ENCODE data around the gene PXK. TPM values are rescaled to one million over a fixed set of nuclear protein-coding genes. Genes with fewer than 3 reads are reported as not detected.
A peak's percentile ranks its signal among the peaks of the same experiment; 100 is the strongest.
"Not testable (repeated sequence)": the region's sequence is repeated elsewhere in the genome, so short reads cannot be mapped to it uniquely, and the experiment has no call there.

The PXK gene
- 5.4 and 6.1 TPM in 2 replicates for total RNA-seq
- long read RNA-seq, partial matches to known transcripts, result 6 of 14 reads
- long read RNA-seq, other reads (novel, unspliced or antisense), result 4 of 14 reads

DNA sequence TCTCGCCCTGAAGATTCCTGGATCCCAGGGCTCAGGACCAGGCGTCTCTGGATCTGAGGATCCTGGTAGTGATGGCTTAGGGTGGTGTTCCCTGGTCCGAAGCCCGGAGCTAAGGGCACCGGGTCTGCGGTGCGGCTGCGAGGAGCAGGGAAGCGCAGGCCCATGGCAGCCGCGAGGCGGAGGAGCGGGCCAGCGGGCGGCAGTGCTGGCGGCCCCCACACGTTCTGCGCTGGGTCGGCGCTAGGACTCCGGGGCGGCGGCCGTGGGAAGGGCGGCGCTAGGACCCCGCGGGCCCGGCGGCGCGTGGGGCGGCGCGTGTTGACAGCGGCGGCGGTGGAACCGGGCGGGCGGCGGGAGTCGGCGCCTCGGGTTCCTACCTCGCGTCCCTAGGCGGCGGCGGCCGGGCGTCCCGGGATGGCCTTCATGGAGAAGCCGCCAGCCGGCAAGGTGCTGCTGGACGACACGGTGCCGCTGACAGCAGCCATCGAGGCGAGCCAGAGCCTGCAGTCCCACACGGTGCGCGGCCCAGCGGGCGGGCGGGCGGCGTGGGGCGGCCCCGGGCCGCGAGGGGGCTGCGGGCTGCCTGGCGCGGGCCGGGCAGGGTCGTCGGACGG, at the start of gene PXK:
Gene PXK (plus strand): TSS at position 318 of the 614 bp plus-strand sequence. CDS start 97 bp downstream, at position 415.
- Mint-ChIP-seq H3K4me1 (peaks cover 23% of the 10 kb centered on the region), H3K27ac (ENCODE audit: unreplicated experiment) (no peak within 1 kb of the TSS), H3K9me3 (no peaks in the 10 kb centered on the region), H3K4me3 (peak within 1 kb of the TSS; percentile 92), H3K27me3 (ENCODE audit: low read depth) (peaks cover 61% of the 10 kb centered on the region), H3K36me3 (ENCODE audit: low read depth) (no peaks in the 10 kb centered on the region)
- peak; percentile 58 for DNase-seq (ENCODE audit: low read depth, low spot score)
- TF ChIP-seq, protein P1, sequence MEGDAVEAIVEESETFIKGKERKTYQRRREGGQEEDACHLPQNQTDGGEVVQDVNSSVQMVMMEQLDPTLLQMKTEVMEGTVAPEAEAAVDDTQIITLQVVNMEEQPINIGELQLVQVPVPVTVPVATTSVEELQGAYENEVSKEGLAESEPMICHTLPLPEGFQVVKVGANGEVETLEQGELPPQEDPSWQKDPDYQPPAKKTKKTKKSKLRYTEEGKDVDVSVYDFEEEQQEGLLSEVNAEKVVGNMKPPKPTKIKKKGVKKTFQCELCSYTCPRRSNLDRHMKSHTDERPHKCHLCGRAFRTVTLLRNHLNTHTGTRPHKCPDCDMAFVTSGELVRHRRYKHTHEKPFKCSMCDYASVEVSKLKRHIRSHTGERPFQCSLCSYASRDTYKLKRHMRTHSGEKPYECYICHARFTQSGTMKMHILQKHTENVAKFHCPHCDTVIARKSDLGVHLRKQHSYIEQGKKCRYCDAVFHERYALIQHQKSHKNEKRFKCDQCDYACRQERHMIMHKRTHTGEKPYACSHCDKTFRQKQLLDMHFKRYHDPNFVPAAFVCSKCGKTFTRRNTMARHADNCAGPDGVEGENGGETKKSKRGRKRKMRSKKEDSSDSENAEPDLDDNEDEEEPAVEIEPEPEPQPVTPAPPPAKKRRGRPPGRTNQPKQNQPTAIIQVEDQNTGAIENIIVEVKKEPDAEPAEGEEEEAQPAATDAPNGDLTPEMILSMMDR (conservative IDR thresholded peaks at IDR 0.05), result no peak

DNA sequence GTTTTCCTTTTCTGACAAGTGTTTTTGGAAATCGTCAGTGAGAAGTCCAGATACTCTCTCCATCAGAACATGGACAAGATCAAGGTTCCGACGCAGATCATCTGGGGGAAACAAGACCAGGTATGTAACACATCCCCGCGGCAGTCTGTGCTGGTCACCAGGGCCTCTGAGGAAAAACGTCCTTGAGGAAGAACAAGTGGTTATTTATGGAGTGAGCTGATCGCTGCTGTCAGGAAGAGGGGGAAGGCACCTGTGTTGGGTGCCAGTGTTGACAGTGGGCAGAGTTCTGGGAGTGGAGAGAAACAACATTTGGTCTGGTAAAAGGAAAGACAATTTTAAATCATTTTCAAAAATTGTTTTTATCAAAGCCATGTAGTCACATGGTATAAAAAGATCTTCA, 47.4 kb upstream of the PXK start:
- no peaks in the 10 kb centered on the region for H3K27me3 Mint-ChIP-seq (ENCODE audit: low read depth)
- no peak for DNase-seq (ENCODE audit: low read depth, low spot score)
- H3K27ac Mint-ChIP-seq (ENCODE audit: unreplicated experiment), result no peak overlapping the region
- no peaks in the 10 kb centered on the region for H3K4me1 Mint-ChIP-seq
- H3K4me3 Mint-ChIP-seq, result no peak overlapping the region
- peaks cover 4% of the 10 kb centered on the region for H3K9me3 Mint-ChIP-seq
- TF ChIP-seq, protein P1 (conservative IDR thresholded peaks at IDR 0.05), result no peak
- H3K36me3 Mint-ChIP-seq (ENCODE audit: low read depth), result peaks cover 14% of the 10 kb centered on the region

DNA sequence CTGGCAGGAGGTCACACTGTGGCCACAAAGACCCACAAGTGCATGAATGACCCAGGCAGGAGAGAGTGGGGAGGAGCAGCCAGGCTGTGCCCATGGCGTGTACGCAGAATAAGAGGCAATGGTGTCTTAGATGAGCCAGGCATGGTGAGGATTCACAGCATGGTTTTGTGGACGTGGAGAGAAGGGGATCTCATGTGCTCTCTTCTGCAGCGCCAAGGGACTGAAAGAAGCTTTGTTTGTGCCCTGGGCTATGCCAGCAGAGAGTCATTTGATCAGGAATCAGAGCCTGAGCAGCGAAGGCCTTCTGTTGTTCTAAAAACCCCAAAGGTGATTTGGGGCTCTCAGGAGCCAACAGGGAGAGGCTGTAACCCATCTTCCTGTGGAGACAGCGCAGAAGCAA, 45.3 kb upstream of the PXK start:
- H3K27ac Mint-ChIP-seq (ENCODE audit: unreplicated experiment), result no peak overlapping the region
- TF ChIP-seq, protein P1 (conservative IDR thresholded peaks at IDR 0.05), result no peak
- H3K36me3 Mint-ChIP-seq (ENCODE audit: low read depth), result peaks cover 17% of the 10 kb centered on the region
- H3K4me3 Mint-ChIP-seq, result no peak overlapping the region
- no peaks in the 10 kb centered on the region for H3K4me1 Mint-ChIP-seq
- H3K27me3 Mint-ChIP-seq (ENCODE audit: low read depth), result no peaks in the 10 kb centered on the region
- DNase-seq (ENCODE audit: low read depth, low spot score), result no peak
- peaks cover 4% of the 10 kb centered on the region for H3K9me3 Mint-ChIP-seq

DNA sequence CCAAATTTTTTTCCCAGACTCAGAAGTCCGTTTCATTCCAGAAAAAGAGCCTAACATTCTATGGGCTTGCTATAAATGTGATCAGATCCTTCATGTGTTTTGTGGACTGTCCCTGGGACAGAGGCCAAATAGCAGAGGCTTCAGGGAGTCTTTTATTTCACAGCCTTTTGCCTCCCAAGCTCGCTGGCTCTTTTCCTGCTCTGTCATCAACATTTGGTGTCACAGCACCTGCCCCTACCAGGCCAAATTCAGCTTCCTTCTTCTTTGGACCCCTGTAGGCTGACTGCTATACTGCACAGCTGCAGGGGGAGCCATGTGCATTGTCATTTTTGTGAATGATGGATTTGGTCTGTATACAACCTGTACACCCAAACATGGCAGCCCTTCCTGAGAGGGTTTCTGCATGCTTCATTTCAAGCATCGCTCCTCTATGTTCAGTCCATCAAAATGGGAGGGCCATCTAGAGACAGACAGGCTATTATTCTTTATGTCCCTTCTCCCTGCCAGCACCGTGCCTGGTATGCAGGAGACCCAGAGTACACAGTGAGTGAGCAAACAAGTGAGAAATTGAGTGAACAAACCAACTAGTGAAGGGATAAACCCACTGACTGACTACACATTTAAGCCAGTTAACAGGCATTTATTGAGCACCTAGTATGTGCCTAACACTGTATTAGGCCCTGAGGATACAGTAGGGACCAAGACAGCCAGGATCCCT, 44.5 kb upstream of the PXK start:
- H3K36me3 Mint-ChIP-seq (ENCODE audit: low read depth), result peaks cover 17% of the 10 kb centered on the region
- no peaks in the 10 kb centered on the region for H3K27me3 Mint-ChIP-seq (ENCODE audit: low read depth)
- no peak overlapping the region for H3K4me3 Mint-ChIP-seq
- TF ChIP-seq, protein P1 (conservative IDR thresholded peaks at IDR 0.05), result peak; percentile 13
- peaks cover 4% of the 10 kb centered on the region for H3K9me3 Mint-ChIP-seq
- DNase-seq (ENCODE audit: low read depth, low spot score), result no peak
- no peaks in the 10 kb centered on the region for H3K4me1 Mint-ChIP-seq
- H3K27ac Mint-ChIP-seq (ENCODE audit: unreplicated experiment), result no peak overlapping the region

DNA sequence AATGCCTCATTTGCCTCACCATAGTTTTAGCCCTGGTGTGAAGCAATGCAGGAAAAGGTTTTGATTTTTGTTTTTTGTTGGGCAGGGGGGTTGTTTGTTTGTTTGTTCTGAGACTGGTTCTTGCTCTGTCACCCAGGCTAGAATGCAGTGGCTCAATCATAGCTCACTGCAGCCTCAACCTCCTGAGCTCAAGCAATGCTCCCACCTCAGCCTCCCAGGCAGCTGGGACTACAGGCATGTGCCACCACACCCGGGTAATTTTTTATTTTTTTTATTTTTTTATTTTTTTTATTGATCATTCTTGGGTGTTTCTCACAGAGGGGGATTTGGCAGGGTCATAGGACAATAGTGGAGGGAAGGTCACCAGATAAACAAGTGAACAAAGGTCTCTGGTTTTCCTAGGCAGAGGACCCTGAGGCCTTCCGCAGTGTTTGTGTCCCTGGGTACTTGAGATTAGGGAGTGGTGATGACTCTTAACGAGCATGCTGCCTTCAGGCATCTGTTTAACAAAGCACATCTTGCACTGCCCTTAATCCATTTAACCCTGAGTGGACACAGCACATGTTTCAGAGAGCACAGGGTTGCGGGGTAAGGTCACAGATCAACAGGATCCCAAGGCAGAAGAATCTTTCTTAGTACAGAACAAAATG, 43.6 kb upstream of the PXK start:
- H3K27me3 Mint-ChIP-seq (ENCODE audit: low read depth); H3K4me1 Mint-ChIP-seq; H3K27ac Mint-ChIP-seq (ENCODE audit: unreplicated experiment); DNase-seq (ENCODE audit: low read depth, low spot score); H3K9me3 Mint-ChIP-seq; H3K4me3 Mint-ChIP-seq: not testable (repeated sequence)
- peaks cover 17% of the 10 kb centered on the region for H3K36me3 Mint-ChIP-seq (ENCODE audit: low read depth)

DNA sequence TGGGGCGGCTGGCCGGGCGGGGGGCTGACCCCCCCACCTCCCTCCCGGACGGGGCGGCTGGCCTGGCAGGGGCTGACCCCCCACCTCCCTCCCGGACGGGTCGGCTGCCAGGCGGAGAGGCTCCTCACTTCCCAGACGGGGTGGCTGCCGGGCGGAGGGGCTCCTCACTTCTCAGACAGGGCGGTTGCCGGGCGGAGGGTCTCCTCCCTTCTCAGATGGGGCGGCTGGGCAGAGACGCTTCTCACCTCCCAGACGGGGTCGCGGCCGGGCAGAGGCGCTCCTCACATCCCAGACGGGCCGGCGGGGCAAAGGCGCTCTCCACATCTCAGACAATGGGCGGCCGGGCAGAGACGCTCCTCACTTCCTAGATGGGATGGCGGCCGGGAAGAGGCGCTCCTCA, 42.2 kb upstream of the PXK start:
- not testable (repeated sequence) for DNase-seq (ENCODE audit: low read depth, low spot score); H3K4me3 Mint-ChIP-seq; H3K4me1 Mint-ChIP-seq; H3K27me3 Mint-ChIP-seq (ENCODE audit: low read depth); H3K9me3 Mint-ChIP-seq; H3K27ac Mint-ChIP-seq (ENCODE audit: unreplicated experiment)
- peaks cover 17% of the 10 kb centered on the region for H3K36me3 Mint-ChIP-seq (ENCODE audit: low read depth)
